HepG2 (cell line): Measurements from ENCODE around the gene PDK2. TPM values are rescaled to one million over a fixed set of nuclear protein-coding genes. Genes with fewer than 3 reads are reported as not detected.

Source experiments
- ATAC-seq: fragments of 200-7000 bp; cut with Tn5 transposase; 3 replicates; pipeline ENCODE4 v1.9.1; 2020; ENCODE audit warnings: mild to moderate bottlenecking, moderate library complexity
- BruUV-seq: library from RNA; stranded (reverse); fragments of 400-500 nt; replicated peaks from 2 replicates; lab custom pipeline; 2021; lab: Mats Ljungman, UMichigan
- CTCF ChIA-PET: fragments of 300-600 bp; formaldehyde crosslinking; extraction: SDS; loops from one replicate; lab custom pipeline; 2021; ENCODE audit warnings: low total read pairs, inconsistent platforms, low intra/inter-chr PET ratio; lab: Yijun Ruan, JAX
- POLR2A ChIA-PET: fragments of 350-600 bp; sonication (Branson Sonifier 250); formaldehyde crosslinking; loops from one replicate; lab custom pipeline; 2020; ENCODE audit warnings: antibody characterized with exemption, inconsistent platforms; lab: Yijun Ruan, JAX
- DNase-seq: peaks from one replicate; pipeline ENCODE4 v3.0.0-alpha.2; 2015; ENCODE audit warnings: low spot score
- FAIRE-seq: peaks from 3 replicates; lab custom pipeline; 2011; peaks lifted over from hg19 to GRCh38; lab: Jason Lieb, UNC
- H2AFZ ChIP-seq: one replicate; pipeline ENCODE4 v1.6.1; 2011; ENCODE audit warnings: low read length, inconsistent platforms
- H3K27ac ChIP-seq: fragments of 300-600 bp; 3 replicates; pipeline ENCODE4 v1.8.0; 2011; ENCODE audit warnings: mixed run types, mild to moderate bottlenecking, mixed read lengths, low read length, inconsistent platforms; ENCODE audit not compliant: insufficient read depth; ENCODE audit errors: extremely low read length
- H3K27me3 ChIP-seq, 2 experiments: fragments of 200-600 bp in 1 of 2; 2 replicates in 1 of 2; 3 replicates in 1 of 2; pipeline versions ENCODE4 v1.6.0 to v1.8.0; 2011; ENCODE audit warnings: low read length in 2 of 2, mild to moderate bottlenecking in 2 of 2, moderate library complexity in 2 of 2, inconsistent platforms in 1 of 2; ENCODE audit not compliant: insufficient read depth in 2 of 2, control insufficient read depth in 1 of 2
- H3K36me3 ChIP-seq, 2 experiments: fragments of 200-600 bp in 1 of 2; replicated peaks in 1 of 2; 2 replicates in 1 of 2; 3 replicates in 1 of 2; pipeline versions ENCODE4 v1.5.1 to v1.8.0; 2011; ENCODE audit warnings: low read length in 2 of 2, inconsistent platforms in 1 of 2; ENCODE audit not compliant: insufficient read depth in 2 of 2, control insufficient read depth in 1 of 2
- H3K4me1 ChIP-seq: 2 replicates; pipeline ENCODE4 v1.5.1; 2012; ENCODE audit warnings: low read length, inconsistent platforms; ENCODE audit not compliant: insufficient read depth
- H3K4me2 ChIP-seq: 2 replicates; pipeline ENCODE4 v1.6.0; 2011; ENCODE audit warnings: low read depth, low read length, inconsistent platforms
- H3K4me3 ChIP-seq, 3 experiments: fragments of 200-600 bp in 1 of 3; sonication (generic), shearing (Covaris generic) in 1 of 3; replicated peaks in 1 of 3; 2 replicates each; pipeline ENCODE4 v1.5.1; 2011 to 2016; ENCODE audit warnings: low read length in 3 of 3, inconsistent platforms in 2 of 3, low read depth in 2 of 3, mild to moderate bottlenecking in 2 of 3, control low read depth in 1 of 3, mixed read lengths in 1 of 3; ENCODE audit not compliant: insufficient read depth in 1 of 3
- H3K79me2 ChIP-seq: one replicate; pipeline ENCODE4 v1.6.1; 2011; ENCODE audit warnings: low read length, inconsistent platforms; ENCODE audit not compliant: insufficient read depth
- H3K9ac ChIP-seq: 2 replicates; pipeline ENCODE4 v1.6.0; 2011; ENCODE audit warnings: mild to moderate bottlenecking, low read depth, low read length, inconsistent platforms; ENCODE audit not compliant: insufficient read depth
- H3K9me3 ChIP-seq: 2 replicates; pipeline ENCODE4 v1.5.1; 2012; ENCODE audit warnings: mild to moderate bottlenecking, low read length
- H4K20me1 ChIP-seq: 2 replicates; pipeline ENCODE4 v1.6.0; 2011; ENCODE audit warnings: inconsistent platforms, mild to moderate bottlenecking, low read length, moderate library complexity; ENCODE audit not compliant: insufficient read depth
- CERS6 ChIP-seq: sonication (generic); formaldehyde crosslinking; IDR thresholded peaks from 2 replicates; pipeline ENCODE4 v1.5.0; 2020; ENCODE audit warnings: missing genetic modification reagents
- FOXK1 ChIP-seq: sonication (generic); formaldehyde crosslinking; IDR thresholded peaks from 2 replicates; pipeline ENCODE4 v1.4.0; 2020; ENCODE audit warnings: low read depth, missing genetic modification reagents, borderline replicate concordance
- GTF3A ChIP-seq: sonication (generic); formaldehyde crosslinking; conservative IDR thresholded peaks from 2 replicates; pipeline ENCODE4 v1.4.0; 2020; ENCODE audit warnings: mild to moderate bottlenecking, missing genetic modification reagents
- HIC2 ChIP-seq: sonication (generic); formaldehyde crosslinking; IDR thresholded peaks from 2 replicates; pipeline ENCODE4 v1.9.0; 2022; ENCODE audit warnings: low read depth, missing genetic modification reagents
- LCORL ChIP-seq, 2 experiments: fragments of 450-650 bp in 1 of 2; sonication (generic) in 1 of 2; formaldehyde crosslinking in 1 of 2; IDR thresholded peaks; 2 replicates each; pipeline versions ENCODE4 v1.5.0 to v1.6.1; 2017 to 2020; ENCODE audit warnings: antibody characterized with exemption in 1 of 2, missing genetic modification reagents in 1 of 2
- NFE2L1 ChIP-seq: sonication (generic); formaldehyde crosslinking; IDR thresholded peaks from 2 replicates; pipeline ENCODE4 v1.4.0; 2020; ENCODE audit warnings: missing genetic modification reagents, mild to moderate bottlenecking, borderline replicate concordance
- NFKB2 ChIP-seq: sonication (generic); formaldehyde crosslinking; IDR thresholded peaks from 2 replicates; pipeline ENCODE4 v1.4.0; 2020; ENCODE audit warnings: missing genetic modification reagents, borderline replicate concordance
- NFYC ChIP-seq: IDR thresholded peaks from 2 replicates; pipeline ENCODE4 v1.6.1; 2016; ENCODE audit warnings: missing genetic modification reagents, missing compliant biosample characterization
- POGZ ChIP-seq: sonication (generic); formaldehyde crosslinking; IDR thresholded peaks from 2 replicates; pipeline ENCODE4 v1.4.0; 2020; ENCODE audit warnings: mild to moderate bottlenecking, missing genetic modification reagents
- RBAK ChIP-seq: sonication (generic); formaldehyde crosslinking; IDR thresholded peaks from 2 replicates; pipeline ENCODE4 v1.5.1; 2020; ENCODE audit warnings: mild to moderate bottlenecking, missing genetic modification reagents
- TGIF2 ChIP-seq: IDR thresholded peaks from 2 replicates; pipeline ENCODE4 v1.6.1; 2016; ENCODE audit warnings: control low read depth, missing compliant biosample characterization
- ZNF326 ChIP-seq: sonication (generic); formaldehyde crosslinking; IDR thresholded peaks from 2 replicates; pipeline ENCODE4 v1.4.0; 2020; ENCODE audit warnings: missing genetic modification reagents, borderline replicate concordance
- ZNF432 ChIP-seq: sonication (generic); formaldehyde crosslinking; IDR thresholded peaks from 2 replicates; pipeline ENCODE4 v1.5.0; 2020; ENCODE audit warnings: missing genetic modification reagents, mild to moderate bottlenecking, borderline replicate concordance
- ZNF672 ChIP-seq: sonication (generic); formaldehyde crosslinking; IDR thresholded peaks from 2 replicates; pipeline ENCODE4 v1.8.1; 2022; ENCODE audit warnings: missing genetic modification reagents
- ZSCAN20 ChIP-seq: sonication (generic); formaldehyde crosslinking; IDR thresholded peaks from 2 replicates; pipeline ENCODE4 v1.4.0; 2020; ENCODE audit warnings: missing genetic modification reagents, mild to moderate bottlenecking, borderline replicate concordance
- ZUFSP ChIP-seq: sonication (generic); formaldehyde crosslinking; IDR thresholded peaks from 2 replicates; pipeline ENCODE4 v1.9.0; 2021; ENCODE audit warnings: missing genetic modification reagents, mild to moderate bottlenecking, borderline replicate concordance
- WGBS: methylation state at CpG from one replicate; pipeline ENCODE4 v1.1.6; 2017; ENCODE audit warnings: low lambda C conversion rate; 5-methylcytosine and 5-hydroxymethylcytosine counted together
- in situ Hi-C: cut with HindIII; loops from 2 replicates; pipeline ENCODE4 v1.10.0; 2017; ENCODE audit warnings: low pct_unique_long_range_greater_than_20kb; ENCODE audit not compliant: extremely low pct_ligation_motif_present
- intact Hi-C: fragments of 100-400 bp; cut with micrococcal nuclease; formaldehyde crosslinking; loops from one replicate; pipeline ENCODE4 v1.10.0; 2022; ENCODE audit not compliant: unreplicated experiment
- polyA plus RNA-seq, 8 experiments: library from polyadenylated mRNA; depleted of rRNA in 3 of 8; stranded (reverse) in 7 of 8; unstranded in 1 of 8; fragments of >200 nt; fragmentation: Illumina TruSeq in 4 of 8; extraction: Trizol in 4 of 8; gene quantifications; 2 replicates each; pipeline versions ENCODE4 v1.2.1 to v1.2.3, GENCODE V29; 2011 to 2016; ENCODE audit warnings: low read depth in 4 of 8, missing spikeins in 1 of 8, mixed read lengths in 1 of 8; ENCODE audit not compliant: insufficient read depth in 1 of 8
- total RNA-seq, 5 experiments: library from RNA; depleted of rRNA; stranded (reverse); fragments of >200 nt; fragmentation: Illumina TruSeq; extraction: Trizol; gene quantifications; 2 replicates each; pipeline ENCODE4 v1.2.3, GENCODE V29; 2016; ENCODE audit warnings: low read depth in 1 of 5
- TF ChIP-seq, protein P1 (sequence below): sonication (generic); formaldehyde crosslinking; conservative IDR thresholded peaks from 2 replicates; pipeline ENCODE4 v1.4.0; 2020; ENCODE audit warnings: missing genetic modification reagents

Gene PDK2
- total and polyA plus RNA-seq, 2 of the 13 experiments (the other 11 are each of a cell fraction or from before 2014, with no cell fraction given): 18.5 to 59.7 TPM

DNA sequence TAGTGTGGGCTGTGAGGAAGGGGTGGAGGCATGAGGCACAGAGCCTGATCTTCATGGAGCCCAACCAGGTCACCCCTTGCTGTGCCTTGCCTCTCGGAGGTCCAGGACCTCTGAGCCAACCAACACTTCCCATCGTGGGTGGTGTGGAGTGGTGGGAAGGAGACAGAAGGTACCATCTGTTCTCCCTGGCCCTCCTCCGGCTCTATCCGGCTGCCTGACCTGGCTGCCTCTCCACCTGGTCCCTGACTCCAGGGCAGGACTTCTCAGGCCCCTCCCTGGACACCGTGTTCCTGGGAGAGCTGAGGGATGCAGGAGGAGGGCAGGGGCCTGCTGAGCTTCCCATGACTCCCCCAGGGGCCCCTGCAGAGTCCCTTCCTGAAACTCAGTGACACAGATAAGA lies 3.9 kb downstream of the PDK2 start:
- Histone ChIP-seq H3K36me3 (peaks cover 0 to 4% of the 10 kb centered on the region in 2 experiments; a peak in 1 of 5 replicates), H3K4me3 (no peak overlapping the region), H3K4me2 (no peak overlapping the region), H3K9ac (no peak overlapping the region), H4K20me1 (no peaks in the 10 kb centered on the region), H2AFZ (no peak overlapping the region), H3K79me2 (peaks cover 6% of the 10 kb centered on the region), H3K27ac (no peak overlapping the region), H3K4me1 (peaks cover 53% of the 10 kb centered on the region), H3K9me3 (no peaks in the 10 kb centered on the region), H3K27me3 (no peaks in the 10 kb centered on the region)
- ChIA-PET POLR2A (no interaction called here), CTCF (no interaction called here)
- FAIRE-seq (no peak), ATAC-seq (no peak), DNase-seq (no peak)
- BruUV-seq: TSS peak; percentile 21
- in situ Hi-C loops (no loop called here), intact Hi-C loops (no loop called here)
- TF ChIP-seq ZNF672 (CRISPR knock-in tag) (no peak), ZNF326 (no peak), ZSCAN20 (CRISPR knock-in tag) (no peak), HIC2 (CRISPR knock-in tag) (no peak), POGZ (no peak), RBAK (CRISPR knock-in tag) (no peak), FOXK1 (CRISPR knock-in tag) (no peak), ZUFSP (no peak), TGIF2 (CRISPR knock-in tag) (no peak), CERS6 (CRISPR knock-in tag) (no peak), NFYC (CRISPR knock-in tag) (no peak), GTF3A (CRISPR knock-in tag) (no peak), NFKB2 (CRISPR knock-in tag) (no peak), ZNF432 (CRISPR knock-in tag) (no peak), NFE2L1 (no peak), LCORL (IDR thresholded peaks at IDR 0.05) (no peak), LCORL (CRISPR knock-in tag; IDR thresholded peaks at IDR 0.05) (no peak)
- TF ChIP-seq, protein P1, sequence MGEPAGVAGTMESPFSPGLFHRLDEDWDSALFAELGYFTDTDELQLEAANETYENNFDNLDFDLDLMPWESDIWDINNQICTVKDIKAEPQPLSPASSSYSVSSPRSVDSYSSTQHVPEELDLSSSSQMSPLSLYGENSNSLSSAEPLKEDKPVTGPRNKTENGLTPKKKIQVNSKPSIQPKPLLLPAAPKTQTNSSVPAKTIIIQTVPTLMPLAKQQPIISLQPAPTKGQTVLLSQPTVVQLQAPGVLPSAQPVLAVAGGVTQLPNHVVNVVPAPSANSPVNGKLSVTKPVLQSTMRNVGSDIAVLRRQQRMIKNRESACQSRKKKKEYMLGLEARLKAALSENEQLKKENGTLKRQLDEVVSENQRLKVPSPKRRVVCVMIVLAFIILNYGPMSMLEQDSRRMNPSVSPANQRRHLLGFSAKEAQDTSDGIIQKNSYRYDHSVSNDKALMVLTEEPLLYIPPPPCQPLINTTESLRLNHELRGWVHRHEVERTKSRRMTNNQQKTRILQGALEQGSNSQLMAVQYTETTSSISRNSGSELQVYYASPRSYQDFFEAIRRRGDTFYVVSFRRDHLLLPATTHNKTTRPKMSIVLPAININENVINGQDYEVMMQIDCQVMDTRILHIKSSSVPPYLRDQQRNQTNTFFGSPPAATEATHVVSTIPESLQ (CRISPR knock-in tag): no peak
- WGBS: 91% methylated on average over 5 of the region's 5 CpGs
